Uterus (tissue), 4 donors: ENCODE data around the gene ZWINT. TPM values are rescaled to one million over a fixed set of nuclear protein-coding genes. Genes with fewer than 3 reads are reported as not detected.

Source experiments
- DNase-seq, 2 donors: peaks; one replicate each; pipeline ENCODE4 v3.0.0-alpha.2; 2019 to 2020
- H3K27ac ChIP-seq, 2 donors: fragments of 200-600 bp; sonication (generic); 1 replicate in 1 of 2; 2 replicates in 1 of 2; pipeline ENCODE4 v1.5.1; 2016 to 2018
- H3K27me3 ChIP-seq, 2 donors: fragments of 200-600 bp; sonication (generic); one replicate each; pipeline ENCODE4 v1.5.1; 2018 to 2019; ENCODE audit warnings: control low read depth in 1 of 2
- H3K36me3 ChIP-seq, 2 donors: fragments of 200-600 bp; sonication (generic); one replicate each; pipeline ENCODE4 v1.5.1; 2019; ENCODE audit warnings: control low read depth in 1 of 2
- H3K4me1 ChIP-seq, 2 donors: fragments of 200-600 bp; sonication (generic); one replicate each; pipeline ENCODE4 v1.5.1; 2018 to 2019; ENCODE audit warnings: control low read depth in 1 of 2
- H3K4me3 ChIP-seq, 2 donors: fragments of 200-600 bp; sonication (generic); 1 replicate in 1 of 2; 2 replicates in 1 of 2; pipeline ENCODE4 v1.5.1; 2018 to 2019; ENCODE audit warnings: mild to moderate bottlenecking in 1 of 2
- H3K9me3 ChIP-seq, 2 donors: fragments of 200-600 bp; sonication (generic); one replicate each; pipeline ENCODE4 v1.5.1; 2019; ENCODE audit warnings: control low read depth in 1 of 2
- CTCF ChIP-seq, 4 experiments: fragments of 200-600 bp in 2 of 4; fragments of 450-650 bp in 2 of 4; sonication (generic) in 2 of 4; IDR thresholded peaks; one replicate each; pipeline ENCODE4 v1.5.1; 2016 to 2019; ENCODE audit warnings: antibody characterized with exemption in 4 of 4, mild to moderate bottlenecking in 2 of 4, moderate library complexity in 1 of 4
- POLR2A ChIP-seq, 2 donors: fragments of 450-650 bp; IDR thresholded peaks; one replicate each; pipeline ENCODE4 v1.6.1; 2016; ENCODE audit warnings: antibody characterized with exemption in 2 of 2, mild to moderate bottlenecking in 1 of 2, moderate library complexity in 1 of 2
- intact Hi-C: fragments of 100-400 bp; cut with DNase I; formaldehyde crosslinking; loops from one replicate; pipeline ENCODE4 v1.15.1; 2023; ENCODE audit warnings: low total_unique reads
- total RNA-seq, 4 donors: library from RNA; depleted of rRNA in 3 of 4; stranded (reverse); fragments of >200 nt in 3 of 4; gene quantifications; one replicate each; pipeline versions ENCODE4 v1.1.0 to v1.2.4, GENCODE V29; 2014 to 2023
- donor health status: DM: yes; HTN: yes; CAD: no.

Gene ZWINT
- total RNA-seq, 4 donors from 2014 or later, result 2.2 to 34.4 TPM; not detected in 2

DNA sequence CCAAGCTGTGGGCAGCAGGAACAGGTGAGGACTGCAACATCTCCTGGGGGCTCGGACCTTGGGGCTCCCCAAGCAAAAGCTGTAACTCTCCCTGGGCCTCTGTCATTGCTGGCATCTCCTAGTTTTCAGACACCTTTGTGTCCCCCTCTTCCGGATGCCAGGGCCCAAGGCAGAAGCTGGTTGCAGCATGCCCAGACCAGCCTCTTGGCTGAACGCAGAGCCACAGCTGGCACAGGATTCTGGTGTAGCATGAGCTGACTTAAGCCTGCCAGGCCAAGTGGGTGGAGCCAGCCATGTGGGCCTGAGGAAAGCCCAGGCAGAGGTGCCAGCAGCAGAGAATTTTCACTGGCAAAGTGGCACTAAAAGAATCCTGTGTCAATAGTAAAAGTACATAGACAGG lies 43.5 kb downstream of the ZWINT start:
- H3K27me3 ChIP-seq, result no peaks in the 10 kb centered on the region
- intact Hi-C loops, result no loop called here
- no peaks in the 10 kb centered on the region for H3K4me1 ChIP-seq
- H3K9me3 ChIP-seq, result no peaks in the 10 kb centered on the region
- H3K4me3 ChIP-seq, result no peak overlapping the region
- DNase-seq, result no peak
- H3K36me3 ChIP-seq, result no peaks in the 10 kb centered on the region
- no peak for TF ChIP-seq CTCF (IDR thresholded peaks at IDR 0.05)
- no peak for TF ChIP-seq POLR2A (IDR thresholded peaks at IDR 0.05)
- no peak overlapping the region for H3K27ac ChIP-seq

GRCh38 chr10:56316603-56317002 lies 44.5 kb downstream of the ZWINT start:
- Histone ChIP-seq H3K36me3 (no peaks in the 10 kb centered on the region), H3K4me3 (no peak overlapping the region), H3K9me3 (no peaks in the 10 kb centered on the region), H3K27me3 (no peaks in the 10 kb centered on the region), H3K4me1 (no peaks in the 10 kb centered on the region), H3K27ac (no peak overlapping the region)
- TF ChIP-seq CTCF (IDR thresholded peaks at IDR 0.05) (no peak), POLR2A (IDR thresholded peaks at IDR 0.05) (no peak)
- DNase-seq, result no peak
- intact Hi-C loops, result no loop called here
